Caco-2 (cell line): ENCODE data around the gene HSPE1. TPM values are rescaled to one million over a fixed set of nuclear protein-coding genes. Genes with fewer than 3 reads are reported as not detected.

Source experiments
- BruUV-seq: library from RNA; stranded (reverse); fragments of 400-500 nt; replicated peaks from 2 replicates; lab custom pipeline; 2021; lab: Mats Ljungman, UMichigan
- CTCF ChIA-PET: fragments of 300-600 bp; sonication (Branson Sonifier 250); formaldehyde crosslinking; loops from one replicate; lab custom pipeline; 2022; ENCODE audit warnings: antibody characterized with exemption; lab: Charles Lee
- POLR2A ChIA-PET: fragments of 300-600 bp; sonication (Branson Sonifier 250); formaldehyde crosslinking; loops from one replicate; lab custom pipeline; 2022; ENCODE audit warnings: antibody characterized with exemption; lab: Charles Lee
- DNase-seq, 2 experiments: peaks; one replicate each; pipeline versions ENCODE4 v3.0.0 to v3.0.0-alpha.2; 2020 to 2022
- H3K27me3 ChIP-seq: replicated peaks from 2 replicates; pipeline ENCODE4 v1.6.0; 2011; ENCODE audit warnings: low read length; ENCODE audit not compliant: control insufficient read depth, insufficient read depth
- H3K36me3 ChIP-seq: 2 replicates; pipeline ENCODE4 v1.5.1; 2011; ENCODE audit warnings: low read length; ENCODE audit not compliant: control insufficient read depth, insufficient read depth
- H3K4me1 ChIP-seq: fragments of 250-450 bp; sonication (Bioruptor Pico); 2 replicates; pipeline ENCODE4 v1.5.1; 2020; ENCODE audit warnings: mild to moderate bottlenecking
- H3K4me3 ChIP-seq: 2 replicates; pipeline ENCODE4 v1.5.1; 2011; ENCODE audit warnings: low read depth, mild to moderate bottlenecking, control low read depth, low read length
- H3K9me3 ChIP-seq: fragments of 250-450 bp; sonication (Bioruptor Pico); 2 replicates; pipeline ENCODE4 v1.5.1; 2020; ENCODE audit warnings: mild to moderate bottlenecking, moderate library complexity
- H3K27ac Mint-ChIP-seq: one replicate; pipeline ENCODE4 v1.8.0; 2022; ENCODE audit warnings: mixed read lengths; ENCODE audit not compliant: unreplicated experiment
- H3K27me3 Mint-ChIP-seq: one replicate; pipeline ENCODE4 v1.8.0; 2022; ENCODE audit warnings: mixed read lengths; ENCODE audit not compliant: insufficient read depth, unreplicated experiment
- H3K36me3 Mint-ChIP-seq: one replicate; pipeline ENCODE4 v1.8.0; 2022; ENCODE audit warnings: mild to moderate bottlenecking, mixed read lengths; ENCODE audit not compliant: insufficient read depth, unreplicated experiment
- H3K4me1 Mint-ChIP-seq: one replicate; pipeline ENCODE4 v1.8.0; 2022; ENCODE audit warnings: low read depth, mixed read lengths; ENCODE audit not compliant: unreplicated experiment
- H3K4me3 Mint-ChIP-seq: one replicate; pipeline ENCODE4 v1.8.0; 2022; ENCODE audit warnings: mild to moderate bottlenecking, moderate library complexity, mixed read lengths; ENCODE audit not compliant: unreplicated experiment
- H3K9me3 Mint-ChIP-seq: one replicate; pipeline ENCODE4 v1.8.0; 2022; ENCODE audit warnings: mixed read lengths; ENCODE audit not compliant: unreplicated experiment
- CTCF ChIP-seq, 2 experiments: fragments of 200-600 bp in 1 of 2; IDR thresholded peaks; 1 replicate in 1 of 2; 2 replicates in 1 of 2; pipeline versions ENCODE4 v1.5.1 to v1.8.0; 2011 to 2022; ENCODE audit warnings: antibody characterized with exemption in 1 of 2, control low read depth in 1 of 2, inconsistent platforms in 1 of 2, low read depth in 1 of 2, low read length in 1 of 2, mild to moderate bottlenecking in 1 of 2, moderate library complexity in 1 of 2; ENCODE audit not compliant: insufficient read depth in 1 of 2, severe bottlenecking in 1 of 2, unreplicated experiment in 1 of 2
- intact Hi-C: fragments of 100-400 bp; cut with micrococcal nuclease; formaldehyde crosslinking; loops from one replicate; pipeline ENCODE4 v1.10.0; 2022; ENCODE audit not compliant: unreplicated experiment
- total RNA-seq: library from RNA; stranded (reverse); gene quantifications from 2 replicates; pipeline ENCODE4 v1.2.3, GENCODE V29; 2022

The HSPE1 gene
- total RNA-seq, 1 experiment from 2014 or later: 340 TPM

GRCh38 chr2:197517150-197517549 is 17.0 kb downstream of the HSPE1 start:
- intact Hi-C loops: loop anchor here (5.0 kb wide), 2 partner anchors 80 to 190 kb away; partner anchors contain the start of genes MARS2 and SF3B1
- H3K27me3 Mint-ChIP-seq: no peaks in the 10 kb centered on the region
- POLR2A ChIA-PET: interaction anchor here (1.1 to 3.5 kb wide), 2 partner anchors 17 to 82 kb away, joined by 6 to 36 read pairs; partner anchors contain the start of genes HSPD1, HSPE1 and SF3B1

GRCh38 chr2:197538412-197538811 is 38.2 kb downstream of the HSPE1 start:
- Histone ChIP-seq H3K36me3 (peaks cover 2% of the 10 kb centered on the region; the same call in 1 of the 2 replicates), H3K27me3 (no peaks in the 10 kb centered on the region), H3K4me1 (no peaks in the 10 kb centered on the region), H3K4me3 (no peak overlapping the region), H3K9me3 (no peaks in the 10 kb centered on the region)
- H3K36me3 Mint-ChIP-seq: peaks cover 77% of the 10 kb centered on the region
- H3K4me1 Mint-ChIP-seq: no peaks in the 10 kb centered on the region
- H3K9me3 Mint-ChIP-seq: no peaks in the 10 kb centered on the region
- intact Hi-C loops: no loop called here
- ChIA-PET CTCF (no interaction called here), POLR2A (no interaction called here)
- no peak for DNase-seq
- no peaks in the 10 kb centered on the region for H3K27me3 Mint-ChIP-seq
- BruUV-seq: no TSS peak
- TF ChIP-seq CTCF (IDR thresholded peaks at IDR 0.05; ENCODE audit: insufficient read depth in 1 of 2, low read depth in 1 of 2, low read length in 1 of 2, severe bottlenecking in 1 of 2, unreplicated experiment in 1 of 2): no peak
- no peak overlapping the region for H3K27ac Mint-ChIP-seq
- H3K4me3 Mint-ChIP-seq: no peak overlapping the region

More at GRCh38 chr2:197517150-197517549, 17.0 kb downstream of the HSPE1 start:
- BruUV-seq: no TSS peak
- Mint-ChIP-seq H3K4me3 (peak overlapping the region; percentile 95), H3K9me3 (peaks cover 10% of the 10 kb centered on the region), H3K27ac (no peak overlapping the region), H3K36me3 (peaks cover 26% of the 10 kb centered on the region), H3K4me1 (peaks cover 9% of the 10 kb centered on the region)
- peaks cover 4% of the 10 kb centered on the region; the same call in 1 of the 2 replicates for H3K9me3 ChIP-seq
- no peaks in the 10 kb centered on the region for H3K36me3 ChIP-seq
- DNase-seq: no peak
- H3K4me3 ChIP-seq: peak overlapping the region; percentile 99
- H3K4me1 ChIP-seq: peaks cover 15% of the 10 kb centered on the region
- H3K27me3 ChIP-seq: no peaks in the 10 kb centered on the region
- CTCF ChIA-PET: no interaction called here
- TF ChIP-seq CTCF (IDR thresholded peaks at IDR 0.05; ENCODE audit: insufficient read depth in 1 of 2, low read depth in 1 of 2, low read length in 1 of 2, severe bottlenecking in 1 of 2, unreplicated experiment in 1 of 2): no peak

- CTCF ChIA-PET: no interaction called here
- no peak for DNase-seq
- Histone ChIP-seq H3K27me3 (no peaks in the 10 kb centered on the region), H3K4me3 (no peak overlapping the region), H3K9me3 (no peaks in the 10 kb centered on the region), H3K36me3 (peaks cover 2% of the 10 kb centered on the region; the same call in 1 of the 2 replicates), H3K4me1 (no peaks in the 10 kb centered on the region)
- Mint-ChIP-seq H3K27me3 (no peaks in the 10 kb centered on the region), H3K27ac (no peak overlapping the region), H3K9me3 (no peaks in the 10 kb centered on the region), H3K4me1 (no peaks in the 10 kb centered on the region), H3K36me3 (peaks cover 81% of the 10 kb centered on the region), H3K4me3 (no peak overlapping the region)
- no peak for TF ChIP-seq CTCF (IDR thresholded peaks at IDR 0.05; ENCODE audit: insufficient read depth in 1 of 2, low read depth in 1 of 2, low read length in 1 of 2, severe bottlenecking in 1 of 2, unreplicated experiment in 1 of 2)
- no TSS peak for BruUV-seq
- POLR2A ChIA-PET: no interaction called here
- intact Hi-C loops: no loop called here
Observed at GRCh38 chr2:197539734-197540133, 39.6 kb downstream of the HSPE1 start.
